ENCODE data around the gene KCNH5. TPM values are rescaled to one million over a fixed set of nuclear protein-coding genes. Genes with fewer than 3 reads are reported as not detected.

KCNH5 gene
- total RNA-seq, 1 donor from 2014 or later = not detected

- TF ChIP-seq CTCF (conservative IDR thresholded peaks at IDR 0.05; ENCODE audit: low read depth, low read length) = no peak
- no peak for DNase-seq (ENCODE audit: low read depth)
These were observed 12.6 kb downstream of the KCNH5 start for GRCh38 chr14:63032641-63033040.

GRCh38 chr14:63032076-63032475 is 13.2 kb downstream of the KCNH5 start:
- H3K4me3 ChIP-seq (ENCODE audit: low read depth, low read length) = no peak overlapping the region
- TF ChIP-seq CTCF (conservative IDR thresholded peaks at IDR 0.05; ENCODE audit: low read depth, low read length) = no peak
- DNase-seq (ENCODE audit: low read depth) = no peak

More at GRCh38 chr14:63032641-63033040, 12.6 kb downstream of the KCNH5 start:
- H3K4me3 ChIP-seq (ENCODE audit: low read depth, low read length) = no peak overlapping the region

GRCh38 chr14:63030113-63030512 is 15.1 kb downstream of the KCNH5 start:
- no peak for TF ChIP-seq CTCF (conservative IDR thresholded peaks at IDR 0.05; ENCODE audit: low read depth, low read length)
- no peak for DNase-seq (ENCODE audit: low read depth)
- H3K4me3 ChIP-seq (ENCODE audit: low read depth, low read length) = no peak overlapping the region

- TF ChIP-seq CTCF (conservative IDR thresholded peaks at IDR 0.05; ENCODE audit: low read depth, low read length) = no peak
These were observed 17.5 kb downstream of the KCNH5 start for GRCh38 chr14:63027719-63028118.

GRCh38 chr14:63026491-63026890 is 18.8 kb downstream of the KCNH5 start:
- no peak overlapping the region for H3K4me3 ChIP-seq (ENCODE audit: low read depth, low read length)
- DNase-seq (ENCODE audit: low read depth) = no peak
- TF ChIP-seq CTCF (conservative IDR thresholded peaks at IDR 0.05; ENCODE audit: low read depth, low read length) = no peak

More at GRCh38 chr14:63027719-63028118, 17.5 kb downstream of the KCNH5 start:
- DNase-seq (ENCODE audit: low read depth) = no peak
- H3K4me3 ChIP-seq (ENCODE audit: low read depth, low read length) = no peak overlapping the region

- no peak overlapping the region for H3K4me3 ChIP-seq (ENCODE audit: low read depth, low read length)
- TF ChIP-seq CTCF (conservative IDR thresholded peaks at IDR 0.05; ENCODE audit: low read depth, low read length) = no peak
- DNase-seq (ENCODE audit: low read depth) = no peak
These were observed 30.6 kb downstream of the KCNH5 start for GRCh38 chr14:63014621-63015020.

- H3K4me3 ChIP-seq (ENCODE audit: low read depth, low read length) = no peak overlapping the region
- no peak for TF ChIP-seq CTCF (conservative IDR thresholded peaks at IDR 0.05; ENCODE audit: low read depth, low read length)
- no peak for DNase-seq (ENCODE audit: low read depth)
These were observed 33.1 kb downstream of the KCNH5 start for GRCh38 chr14:63012171-63012570.
